CMK (cell line): ENCODE data around the gene EMP3.

Experiments
- DNase-seq: peaks from one replicate; pipeline ENCODE4 v3.0.0-alpha.2; 2010; ENCODE audit warnings: low read depth

Gene EMP3

DNA sequence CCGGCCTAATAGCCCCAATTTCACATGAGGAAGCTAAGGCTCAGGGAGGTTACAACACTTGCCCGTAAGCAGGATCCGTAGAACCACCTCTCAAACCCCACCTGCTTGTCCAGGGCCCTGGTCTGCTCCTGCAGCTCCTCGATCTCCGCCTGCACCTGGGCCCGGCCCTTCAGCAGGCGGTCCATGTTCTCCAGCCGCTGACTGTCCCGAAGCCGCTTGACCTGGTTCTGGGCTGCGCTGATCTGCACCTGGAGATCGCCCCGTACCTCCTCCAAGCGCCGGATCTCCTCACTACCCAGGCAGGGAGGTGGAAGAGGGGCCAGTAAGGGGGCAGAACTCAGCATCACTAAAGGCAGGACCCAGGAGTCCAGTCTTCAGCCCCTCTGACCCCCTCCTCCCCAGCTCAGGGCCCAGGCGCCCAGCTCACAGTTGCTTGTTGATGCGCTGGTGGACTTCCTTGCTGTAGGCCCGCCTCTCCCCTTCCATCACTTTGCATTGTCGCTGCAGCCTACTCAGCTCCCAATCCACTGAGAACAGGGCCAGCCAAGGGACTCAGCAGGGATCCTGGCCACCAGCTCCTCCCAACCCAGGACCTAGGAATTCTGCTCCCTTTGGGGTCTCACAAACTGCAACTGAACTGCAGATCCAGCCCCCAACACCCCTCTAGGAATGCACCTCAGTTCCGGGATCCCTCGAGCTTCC lies 6.9 kb upstream of the EMP3 start:
- DNase-seq, result no peak

DNA sequence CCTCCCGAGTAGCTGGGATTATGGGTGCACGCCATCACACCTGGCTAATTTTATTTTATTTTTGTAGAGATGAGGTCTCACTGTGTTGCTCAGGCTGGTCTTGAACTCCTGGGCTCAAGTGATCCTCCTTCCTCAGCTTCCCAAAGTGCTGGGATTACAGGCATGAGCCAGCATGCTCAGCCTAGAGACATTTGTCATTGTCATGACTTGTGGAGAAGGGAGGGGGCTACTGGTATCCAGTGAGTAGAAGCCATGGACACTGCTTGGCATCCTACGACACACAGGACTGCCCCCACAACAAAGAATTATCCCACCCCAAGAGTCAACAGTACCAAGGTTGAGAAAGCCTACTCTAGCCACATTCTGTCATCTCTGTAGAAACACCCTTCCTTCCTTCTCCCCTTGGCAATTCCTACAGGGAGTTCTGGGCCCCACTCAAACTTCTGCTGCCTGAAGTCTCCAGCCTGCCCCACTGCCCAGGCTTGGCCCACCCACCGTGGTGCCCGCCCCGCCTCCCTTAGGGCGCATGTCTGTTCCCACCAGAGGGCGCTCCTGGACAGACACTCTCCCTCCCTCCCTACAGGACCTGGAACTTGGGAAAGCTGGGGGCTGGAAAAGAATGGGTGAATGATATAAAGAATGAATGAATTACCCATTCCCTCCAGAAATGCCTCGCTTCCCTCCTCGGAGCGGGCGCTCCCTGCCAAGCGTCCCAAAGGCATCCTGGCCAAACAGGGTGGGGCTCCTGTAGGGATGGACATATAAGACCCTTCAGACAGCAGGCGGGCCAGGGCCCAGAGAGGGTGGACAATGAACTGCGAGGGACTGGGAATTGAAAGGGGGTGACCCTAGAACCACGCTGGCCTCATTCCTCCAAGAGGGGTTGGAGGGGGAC lies 5.5 kb upstream of the EMP3 start:
- peak; percentile 79 for DNase-seq

DNA sequence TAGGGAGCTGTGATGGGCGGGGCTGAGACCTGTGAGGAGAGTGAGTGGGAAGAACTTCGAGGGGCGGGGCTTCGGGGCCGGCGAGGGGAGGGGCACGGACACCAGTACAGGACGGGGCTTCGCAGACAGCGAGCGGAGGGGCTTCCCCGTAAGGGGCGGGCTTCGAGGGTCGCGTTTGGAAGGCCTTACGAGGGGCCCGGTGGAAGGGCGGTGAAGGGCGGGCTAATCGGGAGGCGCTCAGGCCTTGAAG lies 4.1 kb upstream of the EMP3 start:
- DNase-seq, result peak; percentile 99

DNA sequence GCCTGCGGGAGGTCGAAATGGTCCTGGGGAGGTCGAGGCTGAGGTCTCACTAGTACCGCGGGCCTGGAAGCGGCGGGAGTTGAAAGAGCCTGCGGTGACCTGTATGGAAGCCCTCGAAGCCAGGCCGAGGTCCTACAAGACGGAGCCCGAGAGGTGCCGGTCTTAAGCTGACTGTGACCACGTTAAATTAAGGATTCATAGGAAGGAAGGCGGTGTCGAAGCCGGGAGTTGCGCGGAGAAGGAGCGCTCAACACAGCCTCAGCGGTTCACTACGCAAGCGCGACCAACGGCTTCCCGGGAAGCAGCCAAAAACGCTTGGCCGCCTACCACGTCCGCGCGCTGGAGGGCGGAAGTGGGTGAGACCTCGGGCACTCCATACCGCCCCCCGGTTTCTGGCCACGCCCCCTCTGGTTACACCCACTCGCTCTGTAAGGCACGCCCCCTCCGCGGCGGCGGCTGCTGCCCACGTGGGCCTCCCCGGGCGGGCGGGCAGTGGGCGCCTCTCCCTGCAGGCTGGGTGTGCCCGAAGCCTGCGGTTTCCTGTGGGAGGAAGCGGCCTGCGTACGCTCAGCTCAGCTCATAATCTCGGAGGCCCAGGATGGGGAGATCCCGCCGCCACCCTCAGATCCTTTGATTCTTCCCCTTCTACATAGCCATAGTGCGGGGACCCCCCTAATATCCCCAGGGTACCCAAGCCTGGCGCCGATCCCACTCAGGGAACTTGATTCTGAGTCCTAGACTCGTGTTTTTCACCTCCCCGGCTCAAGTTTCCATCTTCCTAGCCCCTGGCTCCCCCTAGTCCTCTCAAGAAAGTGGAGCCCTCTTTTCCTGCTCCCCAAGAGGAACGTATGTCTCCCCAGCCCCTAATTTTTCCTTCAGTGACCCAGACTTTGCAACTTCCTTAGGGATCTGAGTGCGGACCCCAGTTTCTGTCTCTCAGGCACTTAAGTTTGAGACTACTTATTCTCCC lies 3.4 kb upstream of the EMP3 start:
- DNase-seq, result peak; percentile 99

DNA sequence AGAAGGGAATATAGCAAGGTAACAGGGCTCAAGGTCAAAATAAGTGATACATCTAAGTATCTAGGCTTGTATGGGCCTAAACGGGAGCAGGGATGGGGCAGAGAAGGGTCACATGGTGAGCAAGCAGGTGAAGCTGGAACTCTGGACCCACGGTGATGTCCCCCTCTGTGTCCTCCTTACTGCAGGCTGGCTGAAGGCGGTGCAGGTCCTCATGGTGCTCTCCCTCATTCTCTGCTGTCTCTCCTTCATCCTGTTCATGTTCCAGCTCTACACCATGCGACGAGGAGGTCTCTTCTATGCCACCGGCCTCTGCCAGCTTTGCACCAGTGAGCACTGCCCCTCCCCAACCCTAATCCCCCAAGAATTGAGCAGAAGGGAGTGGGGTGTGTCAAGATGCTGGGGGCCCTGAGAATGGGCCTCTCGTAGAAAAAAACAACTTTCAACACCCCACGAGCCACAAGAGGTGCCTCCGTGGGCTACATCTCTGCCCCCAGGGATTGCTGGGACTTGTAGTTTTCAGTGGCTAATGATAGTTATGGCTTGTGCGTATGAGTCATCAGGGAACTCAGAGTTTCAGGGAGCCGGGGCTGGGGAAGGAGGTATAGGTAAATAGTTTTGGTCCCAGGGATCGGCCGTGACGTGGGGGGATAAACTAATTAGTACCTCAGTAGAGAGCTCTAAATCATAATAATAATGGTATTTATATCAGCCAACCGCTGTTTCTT lies 4.0 kb downstream of the EMP3 start:
- no peak for DNase-seq

DNA sequence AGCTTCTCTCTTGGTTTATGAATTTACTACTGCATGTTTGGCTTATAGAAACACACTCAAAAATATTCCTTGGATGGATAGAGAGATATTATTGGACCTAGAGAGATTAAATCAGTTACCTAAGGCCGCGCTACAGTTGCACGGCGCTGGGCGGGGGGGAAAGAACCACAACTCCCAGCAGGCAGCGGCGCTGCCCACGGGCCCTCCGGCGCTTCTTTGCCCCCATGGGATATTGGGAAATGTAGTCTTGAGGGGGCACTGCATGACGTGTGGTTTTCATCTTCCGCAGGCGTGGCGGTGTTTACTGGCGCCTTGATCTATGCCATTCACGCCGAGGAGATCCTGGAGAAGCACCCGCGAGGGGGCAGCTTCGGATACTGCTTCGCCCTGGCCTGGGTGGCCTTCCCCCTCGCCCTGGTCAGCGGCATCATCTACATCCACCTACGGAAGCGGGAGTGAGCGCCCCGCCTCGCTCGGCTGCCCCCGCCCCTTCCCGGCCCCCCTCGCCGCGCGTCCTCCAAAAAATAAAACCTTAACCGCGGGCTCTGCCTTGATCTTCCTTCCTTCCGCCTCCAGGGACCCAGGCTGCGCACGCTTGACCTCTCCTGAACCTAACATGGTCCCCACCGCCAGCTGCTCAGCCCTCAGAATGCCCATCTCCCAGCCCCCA lies 4.8 kb downstream of the EMP3 start:
- peak; percentile 87 for DNase-seq

GRCh38 chr19:48332351-48332661 lies 7.0 kb downstream of the EMP3 start:
- no peak for DNase-seq

GRCh38 chr19:48332662-48333466 lies 7.5 kb downstream of the EMP3 start:
- peak; percentile 97 for DNase-seq

DNA sequence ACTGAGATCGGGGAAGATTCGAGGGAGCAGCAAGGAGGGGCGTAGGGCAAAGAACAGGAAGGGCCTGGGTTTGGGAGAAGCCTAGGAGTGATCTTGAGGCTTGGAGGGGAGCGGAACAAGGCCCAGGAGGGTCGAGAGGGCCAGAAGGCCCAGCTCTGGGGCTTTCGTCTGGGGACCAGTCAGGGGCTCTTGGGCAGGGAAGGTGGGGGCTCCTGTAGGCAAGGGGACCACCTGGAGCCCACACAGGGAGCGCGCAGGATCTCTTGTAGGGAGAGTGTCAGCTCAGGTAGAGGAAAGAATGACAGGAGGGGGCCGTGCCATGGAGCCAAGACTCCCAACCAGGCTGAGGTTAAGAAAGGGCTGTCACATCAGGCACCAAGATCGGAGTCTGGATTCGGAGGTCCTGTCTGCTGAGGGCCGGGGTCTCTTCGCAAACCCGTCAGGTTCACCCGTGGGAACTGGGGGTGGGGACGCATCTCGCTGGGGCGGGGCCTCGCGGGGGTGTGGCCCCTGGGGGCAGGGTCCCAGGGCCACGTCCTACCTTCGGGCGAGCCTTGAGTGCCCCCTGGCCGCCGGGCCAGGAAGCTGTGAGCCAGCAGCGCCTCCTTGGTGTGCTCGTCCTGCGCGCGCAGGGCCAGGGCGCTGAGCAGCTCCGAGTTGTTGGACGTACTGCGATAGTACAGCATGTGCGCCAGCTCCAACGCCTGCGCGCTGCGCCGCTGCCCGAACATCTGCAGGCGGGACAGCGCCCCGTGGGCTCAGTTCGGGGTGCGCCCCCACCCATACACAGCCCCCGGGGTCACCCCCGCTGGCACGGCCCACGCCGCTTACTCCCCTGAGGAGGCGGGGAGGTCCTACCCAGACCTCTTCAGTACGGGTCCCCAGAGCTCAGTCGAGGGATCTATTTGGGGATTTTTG lies 8.4 kb downstream of the EMP3 start:
- DNase-seq, result peak; percentile 94

GRCh38 chr19:48338253-48338755 lies 13.0 kb downstream of the EMP3 start:
- no peak for DNase-seq

DNA sequence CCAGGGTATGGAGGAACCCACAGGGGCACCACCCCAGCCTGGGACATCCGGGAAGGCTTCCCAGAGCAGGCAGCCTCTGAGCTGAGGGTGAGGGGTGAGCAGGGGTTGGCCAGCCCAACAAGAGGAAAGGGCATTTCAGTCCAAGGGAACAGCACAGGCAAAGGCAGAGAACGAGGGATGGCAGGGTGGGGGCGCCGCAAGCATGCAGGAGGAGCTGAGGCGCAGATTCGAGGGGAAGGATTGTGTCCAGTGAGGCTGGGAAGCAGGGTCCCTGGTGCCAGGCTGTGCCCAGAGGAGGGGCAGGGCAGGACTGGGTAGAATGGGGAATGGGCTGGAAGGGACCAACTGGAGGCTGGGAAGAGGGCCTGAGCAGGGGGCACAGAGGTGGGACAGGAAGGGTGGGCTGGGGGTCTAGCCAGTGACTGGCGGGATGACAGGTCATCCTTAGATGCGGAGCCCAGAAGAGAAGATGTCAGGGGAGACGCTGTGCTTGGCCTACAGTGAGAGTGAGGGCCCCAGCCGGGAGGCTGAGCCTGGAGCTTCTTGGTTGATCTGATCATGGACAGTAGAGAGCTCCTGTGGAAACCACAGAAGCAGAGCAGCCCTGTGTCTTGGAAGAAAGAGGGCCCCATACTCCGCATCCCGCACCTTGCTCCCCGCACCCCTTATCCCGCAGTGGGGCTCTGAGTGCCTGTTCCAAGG lies 13.6 kb downstream of the EMP3 start:
- DNase-seq, result no peak

DNA sequence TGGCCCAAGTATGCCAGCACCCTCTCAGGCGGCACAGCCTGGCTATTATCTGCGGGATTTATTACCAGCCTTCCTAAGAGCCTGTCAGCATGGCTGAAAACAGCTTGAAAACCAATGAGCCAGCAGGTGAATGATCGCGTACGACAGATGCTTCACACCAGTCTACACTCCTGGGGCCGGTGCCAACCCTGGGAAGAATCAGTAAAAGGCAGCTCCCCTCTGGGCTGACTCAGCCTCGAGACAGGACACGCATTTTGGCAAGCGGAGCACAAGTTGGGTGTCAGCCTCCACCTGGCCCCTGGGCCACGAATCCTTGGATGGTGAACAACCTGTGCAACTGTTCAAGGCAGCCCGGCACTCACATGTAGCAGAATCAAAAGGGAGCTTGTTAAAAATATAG lies 15.6 kb downstream of the EMP3 start:
- DNase-seq, result no peak

DNA sequence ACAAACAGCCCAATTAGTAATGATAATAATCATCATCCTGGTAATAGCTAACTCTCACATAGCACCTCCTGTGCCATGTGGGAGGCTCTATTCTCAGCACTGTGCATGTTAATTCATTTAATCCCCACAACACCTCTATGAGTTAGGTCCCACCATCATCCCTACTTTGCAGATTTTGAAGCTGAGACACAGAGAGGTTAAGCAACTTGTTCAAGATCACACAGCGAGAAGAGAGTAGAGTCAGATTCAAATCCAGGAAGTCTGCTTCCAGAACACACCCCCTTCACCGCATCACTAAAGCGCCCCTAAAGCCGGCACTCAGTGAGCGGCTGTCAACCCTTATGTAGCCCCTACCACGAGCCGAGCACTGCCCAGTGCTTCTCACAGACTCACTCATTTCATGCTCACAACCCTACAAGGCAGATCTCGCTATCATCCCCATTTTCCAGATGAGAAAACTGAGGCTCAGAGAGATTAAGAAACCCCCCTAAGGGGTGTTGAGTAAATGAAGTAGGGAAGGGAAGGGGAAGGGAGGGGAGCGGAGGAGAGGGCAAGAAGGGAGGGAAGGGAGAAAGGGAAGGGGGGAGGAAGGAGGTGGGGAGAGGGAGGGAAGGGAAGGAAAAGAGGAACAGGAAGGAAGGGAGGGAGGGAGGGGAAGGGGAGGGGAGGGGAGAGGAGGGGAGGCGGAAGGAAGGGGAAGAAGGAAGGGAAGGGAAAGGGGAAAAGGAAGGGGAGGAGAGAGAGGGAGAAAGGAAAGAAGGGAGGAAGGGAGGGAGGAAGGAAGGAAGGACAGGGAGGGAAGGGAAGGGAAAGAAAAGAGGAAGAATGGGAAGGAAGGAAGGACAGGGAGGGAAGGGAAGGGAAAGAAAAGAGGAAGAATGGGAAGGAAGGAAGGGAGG lies 16.4 kb downstream of the EMP3 start:
- no peak for DNase-seq

GRCh38 chr19:48342414-48342738 lies 17.0 kb downstream of the EMP3 start:
- no peak for DNase-seq

DNA sequence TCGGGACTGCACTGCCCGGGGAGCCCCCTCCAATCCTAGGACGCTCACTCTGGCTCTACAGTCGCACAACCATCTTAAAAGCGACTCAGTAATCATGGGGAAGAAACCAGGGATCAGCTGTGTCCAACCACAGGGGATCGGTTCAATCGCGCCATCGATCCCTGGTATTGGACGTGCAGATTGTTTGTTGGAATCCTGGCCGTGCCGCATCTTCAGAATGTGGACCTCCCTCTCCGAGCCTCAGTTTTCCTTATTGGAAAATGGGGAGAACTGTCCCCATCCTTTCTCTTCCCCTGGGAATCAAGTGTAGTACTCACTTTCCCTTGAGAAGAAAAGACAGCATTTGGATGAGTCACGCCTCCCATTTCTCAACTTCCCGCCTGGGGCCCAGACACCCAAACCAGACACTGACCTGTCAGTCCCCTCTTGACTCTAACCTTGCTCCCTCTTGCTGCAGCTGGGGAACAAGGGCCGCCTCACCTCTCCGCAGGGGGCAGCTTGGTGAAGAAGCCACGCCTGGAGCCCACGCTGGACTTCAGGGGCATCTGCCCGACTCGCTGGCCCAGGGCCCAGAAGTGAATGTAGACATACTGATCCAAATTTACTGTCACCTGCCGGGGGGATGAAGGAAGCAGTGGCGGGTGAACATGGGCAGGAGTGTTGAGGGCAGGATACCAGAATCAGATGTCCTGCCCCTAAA lies 17.6 kb downstream of the EMP3 start:
- DNase-seq, result no peak

DNA sequence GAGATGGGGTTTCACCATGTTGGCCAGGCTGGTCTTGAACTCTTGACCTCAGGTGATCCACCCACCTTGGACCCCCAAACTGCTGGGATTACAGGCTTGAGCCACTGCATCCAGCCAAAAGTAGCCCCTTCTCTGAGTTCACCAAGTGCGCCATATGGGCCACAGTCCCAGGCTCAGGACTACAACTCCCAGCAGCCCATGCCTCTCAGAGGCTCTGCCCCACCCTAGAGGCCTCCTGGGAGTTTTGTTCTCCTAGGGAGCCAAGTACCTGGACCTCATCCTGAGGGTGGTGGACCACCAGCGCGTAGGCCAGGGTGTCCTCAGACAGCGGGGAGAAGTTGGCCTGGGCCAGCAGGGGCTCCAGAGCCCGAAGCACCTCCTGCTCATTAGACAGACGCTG lies 19.5 kb downstream of the EMP3 start:
- DNase-seq, result no peak

DNA sequence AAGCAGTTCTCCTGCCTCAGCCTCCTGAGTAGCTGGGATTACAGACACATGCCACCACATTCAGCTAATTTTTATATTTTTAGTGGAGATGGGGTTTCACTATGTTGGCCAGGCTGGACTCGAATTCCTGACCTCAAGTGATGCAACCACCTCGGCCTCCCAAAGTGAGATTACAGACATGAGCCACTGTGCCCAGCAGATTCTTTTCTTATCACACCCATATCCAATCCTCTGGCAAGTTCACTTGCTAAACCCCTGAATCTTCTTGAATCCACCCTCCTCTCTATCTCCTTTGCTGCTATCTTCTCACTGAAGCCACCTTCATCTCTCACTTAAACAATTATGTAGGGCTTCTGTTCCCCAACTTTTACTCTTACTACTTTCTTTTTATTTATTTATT lies 20.8 kb downstream of the EMP3 start:
- no peak for DNase-seq
